NCI-H2227 (cell line): Measurements from ENCODE around the gene POLRMT.
"Not testable (repeated sequence)": the region's sequence is repeated elsewhere in the genome, so short reads cannot be mapped to it uniquely, and the experiment has no call there.

Experiments
- DNase-seq: peaks from one replicate; lab custom pipeline; 2025; ENCODE audit not compliant: unreplicated experiment; lab: John Stamatoyannopoulos, UW

The POLRMT gene

GRCh38 chr19:595326-596262, 37.7 kb downstream of the POLRMT start:
- no peak for DNase-seq

- no peak for DNase-seq
Observed at GRCh38 chr19:594265-594870, 39.0 kb downstream of the POLRMT start.

- no peak for DNase-seq
Observed at GRCh38 chr19:593505-593904, 39.8 kb downstream of the POLRMT start.

- DNase-seq = no peak
Observed at GRCh38 chr19:593055-593454, 40.3 kb downstream of the POLRMT start.

- DNase-seq = no peak
Observed at GRCh38 chr19:592101-592500, 41.2 kb downstream of the POLRMT start.

GRCh38 chr19:591099-591958, 42.0 kb downstream of the POLRMT start:
- DNase-seq = no peak

GRCh38 chr19:590750-591098, 42.6 kb downstream of the POLRMT start:
- no peak for DNase-seq

- DNase-seq = peak; percentile 37
Observed at GRCh38 chr19:590396-590745, 43.0 kb downstream of the POLRMT start.

GRCh38 chr19:589693-590395, 43.5 kb downstream of the POLRMT start, which contains the start of gene HCN2:
Gene HCN2, plus strand, starts transcription at chr19:589881. Its CDS starts 65 bp downstream, at chr19:589946.
- DNase-seq = no peak

- peak; percentile 26 for DNase-seq
Observed at GRCh38 chr19:588741-589692, 44.3 kb downstream of the POLRMT start.

- peak; percentile 77 for DNase-seq
Observed at GRCh38 chr19:588093-588740, 45.1 kb downstream of the POLRMT start.

GRCh38 chr19:585551-586110, 47.7 kb downstream of the POLRMT start:
- no peak for DNase-seq

GRCh38 chr19:585146-585545, 48.2 kb downstream of the POLRMT start:
- DNase-seq = not testable (repeated sequence)

- peak; percentile 61 for DNase-seq
Observed at GRCh38 chr19:584240-585001, 48.9 kb downstream of the POLRMT start.

- DNase-seq = no peak
Observed at GRCh38 chr19:583968-584239, 49.4 kb downstream of the POLRMT start.

GRCh38 chr19:583198-583967, 50.0 kb downstream of the POLRMT start:
- no peak for DNase-seq

- DNase-seq = no peak
Observed at GRCh38 chr19:582497-583197, 50.7 kb downstream of the POLRMT start.
